Measurements from ENCODE around the gene ITPK1. TPM values are rescaled to one million over a fixed set of nuclear protein-coding genes. Genes with fewer than 3 reads are reported as not detected.
"Not testable (repeated sequence)": the region's sequence is repeated elsewhere in the genome, so short reads cannot be mapped to it uniquely, and the experiment has no call there.

Gene ITPK1
- total RNA-seq, 1 donor from 2014 or later = 24.0 TPM

DNA sequence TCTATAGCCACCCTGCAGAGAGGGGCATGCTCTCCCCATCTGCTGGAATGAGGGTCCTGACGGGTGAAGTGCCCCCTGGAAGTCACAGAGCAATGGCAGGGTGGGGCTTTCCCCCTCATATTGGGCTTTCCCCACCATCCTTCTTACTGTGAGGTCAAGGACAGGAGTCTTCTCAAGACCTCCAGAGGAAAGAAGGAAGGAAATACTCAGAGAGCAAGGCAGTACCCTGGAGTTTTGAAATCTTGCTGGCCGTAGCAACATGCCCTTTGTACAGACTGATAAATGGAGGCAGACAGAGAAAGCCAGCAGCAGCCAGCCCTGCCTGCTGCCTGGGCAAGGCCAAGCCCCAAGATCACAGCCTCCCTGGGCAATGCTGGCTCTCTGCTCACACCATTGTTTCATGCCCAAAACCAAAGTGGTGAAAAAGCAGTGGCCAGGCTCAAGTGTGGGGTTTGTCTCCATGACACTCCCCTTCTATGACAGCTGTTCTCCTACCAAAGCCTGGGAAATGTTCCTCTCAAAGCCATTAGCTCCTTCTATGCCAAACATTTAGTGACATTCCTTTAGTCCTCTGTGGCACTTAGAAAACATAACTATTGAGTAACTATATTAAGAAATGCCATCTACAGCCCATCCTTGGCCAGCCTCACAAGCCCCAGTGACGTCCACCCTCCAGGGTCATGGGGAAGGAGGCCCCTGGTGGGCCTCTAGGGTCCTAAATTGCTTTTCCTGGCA is 13.2 kb upstream of the ITPK1 start:
- no peak for DNase-seq

DNA sequence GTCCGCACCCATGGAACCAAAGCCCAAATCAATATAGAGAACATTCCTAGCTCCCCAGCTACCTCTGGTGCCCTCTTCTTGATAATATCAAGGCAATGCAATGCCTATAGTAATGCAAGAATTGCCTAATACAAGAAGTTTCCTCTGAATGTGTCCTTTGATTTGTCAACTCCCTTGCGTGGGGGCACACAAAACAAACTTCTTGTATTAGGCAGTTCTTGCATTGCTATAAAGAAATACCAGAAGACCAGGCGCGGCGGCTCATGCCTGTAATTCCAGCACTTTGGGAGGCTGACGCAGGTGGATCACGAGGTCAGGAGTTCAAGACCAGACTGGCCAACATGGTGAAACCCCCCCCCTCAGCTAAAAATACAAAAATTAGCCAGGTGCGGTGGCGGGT is 10.4 kb upstream of the ITPK1 start:
- no peak for DNase-seq

DNA sequence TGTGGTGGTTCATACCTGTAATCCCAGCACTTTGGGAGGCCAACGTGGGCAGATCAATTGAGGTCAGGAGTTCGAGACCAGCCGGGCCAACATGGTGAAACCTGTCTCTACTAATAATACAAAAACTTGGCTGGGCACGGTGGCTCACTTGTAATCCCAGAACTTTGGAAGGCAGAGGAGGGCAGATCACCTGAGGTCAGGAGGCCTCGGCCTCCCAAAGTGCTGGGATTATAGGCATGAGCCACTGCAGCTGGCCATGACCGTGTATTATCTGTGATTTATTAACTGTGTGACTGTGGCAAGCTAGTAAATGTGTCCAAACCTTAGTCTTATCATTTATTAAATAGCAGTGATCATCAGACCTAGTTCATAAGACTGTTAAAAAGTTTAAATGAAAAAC is 7.1 kb upstream of the ITPK1 start:
- no peak for DNase-seq

DNA sequence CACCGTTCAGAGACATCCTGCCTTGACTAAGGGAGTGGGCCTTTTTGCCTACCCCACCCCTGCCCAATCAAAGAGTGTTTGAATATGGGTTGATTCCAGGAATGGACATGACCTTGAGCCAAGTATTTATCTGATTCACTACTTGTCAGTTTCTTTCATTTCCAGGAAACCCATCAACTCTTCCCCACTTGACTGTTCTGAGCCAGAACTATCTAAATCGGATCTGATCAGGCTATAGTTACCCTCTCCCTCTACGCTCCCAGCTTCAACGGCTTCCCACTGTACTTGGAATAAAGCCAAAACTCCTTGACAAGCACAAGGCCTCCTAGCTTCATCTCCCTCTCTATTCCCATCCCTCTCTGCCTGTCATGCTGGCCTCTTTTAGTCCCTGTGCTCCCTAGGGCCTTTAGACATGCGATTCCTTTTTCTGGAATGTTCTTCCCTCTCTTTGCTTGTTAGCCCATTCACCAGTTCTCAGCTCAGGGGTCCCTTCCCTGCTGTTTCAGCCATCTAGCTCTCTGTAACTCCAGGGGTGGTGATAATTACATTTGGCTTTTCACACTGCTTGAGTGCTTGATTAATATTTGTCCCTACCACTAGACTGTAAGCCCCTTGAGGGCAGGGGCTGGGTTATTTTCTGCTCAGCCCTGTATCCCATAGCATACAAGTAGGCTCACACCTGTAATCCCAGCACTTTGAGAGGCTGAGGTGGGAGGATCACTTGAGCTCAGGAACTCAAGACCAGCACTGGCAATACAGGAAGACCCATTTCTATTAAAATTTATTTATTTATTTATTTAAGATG is 5.5 kb upstream of the ITPK1 start:
- DNase-seq = no peak

DNA sequence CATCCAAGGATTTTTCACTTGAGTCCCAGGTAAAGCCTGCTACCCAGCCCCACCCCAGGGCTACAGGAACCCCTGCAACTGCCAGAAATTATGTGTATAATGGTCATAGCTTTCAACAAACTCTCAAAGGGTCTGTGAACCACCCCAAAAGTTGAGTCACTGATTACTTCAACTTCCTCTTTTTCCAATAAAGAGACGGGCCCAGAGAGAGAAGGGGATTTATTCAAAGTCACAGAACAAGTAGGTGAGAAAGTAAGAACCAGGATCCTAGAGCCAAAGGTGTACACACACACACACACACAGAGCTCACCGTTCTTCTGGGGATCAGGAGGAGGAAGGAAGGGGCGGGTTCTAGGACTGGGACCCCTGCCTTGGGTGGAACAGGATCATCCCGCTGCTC is 4.8 kb upstream of the ITPK1 start:
- DNase-seq = no peak

DNA sequence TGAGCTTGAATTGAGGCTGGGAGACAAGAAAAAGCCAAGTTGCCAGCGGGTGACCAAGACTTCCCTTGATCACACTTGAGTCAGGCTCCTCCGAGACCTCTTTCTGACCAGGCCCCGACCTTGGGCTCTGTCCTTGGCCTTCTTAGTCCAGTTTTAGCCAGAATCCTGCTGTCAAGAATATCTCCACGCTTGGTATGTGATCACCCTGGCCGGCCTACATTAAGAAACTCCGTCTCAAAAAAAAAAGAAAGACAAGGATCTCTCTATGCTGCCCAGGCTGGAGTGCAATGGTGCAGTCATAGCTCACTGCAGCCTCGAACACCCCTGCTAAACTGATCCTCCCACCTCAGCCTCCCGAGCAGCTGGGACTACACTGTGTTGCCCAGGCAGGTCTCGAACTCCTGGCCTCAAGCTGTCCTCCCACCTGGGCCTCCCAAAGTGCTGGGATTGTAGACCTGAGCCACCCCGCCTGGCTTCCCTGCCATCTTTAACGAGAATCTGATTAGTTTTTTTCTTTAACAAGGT is 1.0 kb upstream of the ITPK1 start:
- DNase-seq = no peak

DNA sequence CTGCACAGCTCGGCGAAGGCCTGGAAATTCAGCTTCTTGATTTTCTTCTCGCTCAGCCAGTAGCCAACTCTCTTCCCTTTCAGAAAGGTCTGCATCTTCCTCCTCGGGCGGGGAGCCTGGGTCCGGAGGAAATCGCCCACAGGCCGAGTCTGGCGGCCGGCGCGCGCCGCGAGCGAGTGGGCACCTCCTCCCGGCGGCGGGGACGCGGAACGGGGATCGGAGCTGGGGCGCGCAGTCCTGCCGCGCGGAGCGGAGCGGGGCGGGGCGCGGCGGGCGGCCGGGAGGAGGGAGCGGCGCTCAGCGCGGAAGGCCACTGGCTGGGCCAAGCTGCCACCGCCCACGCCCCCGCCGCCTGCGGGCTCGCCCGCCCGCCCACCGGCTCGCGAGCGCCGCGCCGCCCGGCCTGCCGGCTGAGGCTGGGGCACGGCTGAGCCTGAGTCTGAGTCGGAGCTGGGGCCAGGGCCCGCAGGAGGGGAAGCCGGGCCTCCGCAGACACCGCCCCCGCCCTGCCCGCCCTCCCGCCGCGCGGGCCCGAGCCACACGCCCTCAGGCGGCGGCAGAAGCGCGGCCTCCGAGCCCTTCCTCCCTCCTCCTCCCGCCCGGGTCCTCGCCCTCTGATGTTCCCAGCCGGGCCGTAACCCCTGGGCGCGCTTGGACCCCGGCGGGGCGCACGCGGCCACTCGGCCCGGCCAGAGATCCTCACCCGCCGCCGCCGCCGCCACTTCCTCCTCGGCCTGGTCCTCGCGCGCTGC is 480 bp downstream of the ITPK1 start:
- peak; percentile 87 for DNase-seq

DNA sequence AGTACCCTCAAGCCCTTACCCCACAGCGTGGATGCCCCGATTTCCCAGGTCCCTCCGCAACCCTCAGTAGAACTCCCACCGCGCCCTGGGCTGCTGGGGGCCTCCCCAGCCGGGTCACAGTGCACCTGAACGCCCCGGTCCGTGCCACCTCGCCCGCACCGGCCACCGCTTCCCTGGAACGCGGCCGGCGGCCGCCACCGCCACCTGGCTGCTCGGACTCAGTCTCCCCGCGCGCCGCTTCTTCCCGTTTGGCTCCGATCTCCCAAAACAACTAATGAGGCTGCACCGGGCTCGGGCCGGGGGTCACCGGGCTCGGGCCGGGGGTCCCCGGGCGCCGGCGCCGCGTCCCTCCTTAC is 1.0 kb downstream of the ITPK1 start:
- no peak for DNase-seq

DNA sequence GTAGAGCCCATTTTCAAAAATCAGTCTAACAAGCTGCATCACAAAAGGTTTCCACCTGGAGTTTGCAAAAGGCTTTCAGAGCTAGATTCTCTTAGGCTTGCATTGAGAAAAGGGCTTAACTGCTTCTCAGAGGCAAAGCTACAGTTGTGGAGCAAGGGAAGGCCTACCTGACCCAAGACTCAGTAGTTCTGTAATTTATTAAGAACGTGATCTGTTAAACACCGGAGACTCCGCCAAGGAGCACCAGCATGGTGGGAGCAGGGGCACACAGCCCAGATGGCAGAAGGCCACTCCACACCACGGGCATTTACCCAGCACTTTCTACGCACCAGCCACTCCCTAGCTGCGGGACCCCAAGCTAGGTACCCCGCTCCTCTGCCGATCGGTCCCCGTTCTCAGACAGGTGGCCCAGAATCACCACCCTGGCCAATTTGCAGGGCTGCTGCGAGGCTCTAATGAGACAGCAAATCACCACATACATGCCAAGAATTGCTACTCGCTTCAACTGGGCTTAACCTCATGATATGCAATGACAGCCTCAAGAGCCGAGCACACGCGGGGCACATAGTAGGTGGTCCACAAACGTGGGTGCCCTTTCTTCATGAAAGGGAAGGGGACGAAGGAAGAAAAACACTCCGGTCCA is 1.5 kb downstream of the ITPK1 start:
- no peak for DNase-seq

DNA sequence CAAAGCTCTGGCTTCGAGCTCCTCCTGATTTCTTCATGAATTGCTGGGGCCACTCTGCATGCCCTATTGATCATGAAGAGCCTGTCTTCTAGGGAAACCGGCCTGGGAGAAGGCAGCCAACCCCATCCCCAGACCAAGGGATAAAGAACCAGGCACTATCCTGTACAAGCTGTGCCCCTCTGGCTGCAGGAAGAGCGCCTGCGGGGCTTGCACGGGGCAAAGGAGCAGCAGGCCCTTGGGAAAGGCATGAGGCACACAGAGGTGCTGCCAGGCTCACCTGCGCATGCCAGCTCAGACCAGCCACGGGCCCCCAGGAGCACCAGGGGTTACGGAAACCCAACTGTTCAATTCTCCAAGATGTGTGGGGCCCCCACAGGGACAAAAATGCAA is 2.1 kb downstream of the ITPK1 start:
- DNase-seq = no peak

DNA sequence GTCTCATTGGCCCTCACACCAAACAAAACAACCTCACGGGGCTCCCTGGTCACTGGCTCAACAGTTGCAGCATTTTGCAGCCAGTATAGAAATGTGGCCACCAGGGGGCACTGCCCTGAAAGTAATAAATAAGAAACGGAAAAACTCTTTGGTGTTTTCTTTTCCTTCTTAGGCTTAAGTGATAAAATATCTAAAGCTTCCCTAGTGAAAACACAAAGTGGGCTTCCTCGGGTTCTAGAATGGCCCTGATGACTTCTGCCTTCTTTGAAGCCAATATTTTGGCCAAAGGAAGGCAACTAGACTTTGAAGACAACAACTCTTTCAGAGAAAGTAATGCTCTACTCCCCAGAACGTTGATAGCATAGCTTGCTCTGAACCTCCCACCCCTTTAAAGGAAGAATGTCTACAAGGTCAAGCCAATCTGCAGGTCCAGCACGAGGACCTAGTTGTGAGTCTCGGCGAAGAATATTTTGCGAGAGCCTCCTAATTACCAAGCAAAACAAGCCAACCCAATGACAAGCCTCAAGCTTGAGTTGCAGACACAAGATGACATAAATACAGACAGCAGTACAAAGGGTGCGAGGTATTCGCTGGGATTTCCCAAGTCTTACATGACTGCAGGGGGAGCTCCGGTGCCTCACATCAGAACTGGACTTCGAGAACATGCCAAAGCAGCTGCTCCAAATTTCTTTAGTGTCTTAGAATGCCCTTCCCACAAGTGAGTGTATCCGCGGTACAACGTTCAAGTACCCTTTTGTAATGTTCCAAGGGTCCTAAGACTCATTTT is 2.6 kb downstream of the ITPK1 start:
- peak; percentile 89 for DNase-seq

DNA sequence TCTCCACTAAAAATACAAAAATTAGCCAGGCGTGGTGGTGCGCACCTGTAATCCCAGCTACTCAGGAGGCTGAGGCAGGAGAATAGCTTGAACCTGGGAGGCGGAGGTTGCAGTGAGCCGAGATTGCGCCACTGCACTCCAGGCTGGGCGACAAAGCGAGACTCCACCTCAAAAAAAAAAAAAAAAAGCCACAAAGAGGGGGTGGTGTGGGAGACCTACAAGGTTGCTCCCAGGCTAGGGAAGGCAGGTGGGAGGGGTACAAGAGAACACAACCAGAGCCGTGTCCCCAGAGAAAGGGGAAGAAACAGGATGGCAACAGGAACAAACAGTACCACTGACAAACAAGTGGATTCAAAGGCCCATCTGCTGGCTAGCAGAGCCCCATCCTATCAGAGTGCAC is 4.2 kb downstream of the ITPK1 start:
- DNase-seq = not testable (repeated sequence)

DNA sequence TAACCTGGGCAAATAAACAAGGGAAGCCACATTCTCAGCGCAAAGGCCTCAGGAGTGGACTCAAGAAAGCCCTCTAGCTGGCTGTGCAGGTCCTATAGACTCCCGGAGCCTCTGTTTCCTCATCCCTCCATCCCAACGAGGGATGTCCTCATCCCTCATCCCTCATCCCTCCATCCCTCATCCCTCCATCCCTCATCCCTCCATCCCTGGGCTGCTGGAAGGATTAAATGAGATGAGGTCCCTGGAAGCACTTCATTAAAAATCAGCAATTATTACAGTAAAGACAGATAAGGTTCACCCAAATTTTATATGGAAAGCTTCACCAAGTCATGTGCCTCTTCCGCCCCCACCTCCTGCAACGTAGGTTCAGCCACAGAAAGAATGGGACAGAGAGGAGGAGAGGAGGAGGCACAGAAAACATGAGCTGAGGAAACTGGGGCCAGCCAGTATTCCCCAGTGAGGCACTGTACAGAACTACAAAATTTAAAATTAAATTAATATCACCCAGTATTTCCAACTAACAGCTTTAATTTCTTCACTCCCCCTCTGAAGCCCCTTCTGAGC is 4.8 kb downstream of the ITPK1 start:
- DNase-seq = no peak

DNA sequence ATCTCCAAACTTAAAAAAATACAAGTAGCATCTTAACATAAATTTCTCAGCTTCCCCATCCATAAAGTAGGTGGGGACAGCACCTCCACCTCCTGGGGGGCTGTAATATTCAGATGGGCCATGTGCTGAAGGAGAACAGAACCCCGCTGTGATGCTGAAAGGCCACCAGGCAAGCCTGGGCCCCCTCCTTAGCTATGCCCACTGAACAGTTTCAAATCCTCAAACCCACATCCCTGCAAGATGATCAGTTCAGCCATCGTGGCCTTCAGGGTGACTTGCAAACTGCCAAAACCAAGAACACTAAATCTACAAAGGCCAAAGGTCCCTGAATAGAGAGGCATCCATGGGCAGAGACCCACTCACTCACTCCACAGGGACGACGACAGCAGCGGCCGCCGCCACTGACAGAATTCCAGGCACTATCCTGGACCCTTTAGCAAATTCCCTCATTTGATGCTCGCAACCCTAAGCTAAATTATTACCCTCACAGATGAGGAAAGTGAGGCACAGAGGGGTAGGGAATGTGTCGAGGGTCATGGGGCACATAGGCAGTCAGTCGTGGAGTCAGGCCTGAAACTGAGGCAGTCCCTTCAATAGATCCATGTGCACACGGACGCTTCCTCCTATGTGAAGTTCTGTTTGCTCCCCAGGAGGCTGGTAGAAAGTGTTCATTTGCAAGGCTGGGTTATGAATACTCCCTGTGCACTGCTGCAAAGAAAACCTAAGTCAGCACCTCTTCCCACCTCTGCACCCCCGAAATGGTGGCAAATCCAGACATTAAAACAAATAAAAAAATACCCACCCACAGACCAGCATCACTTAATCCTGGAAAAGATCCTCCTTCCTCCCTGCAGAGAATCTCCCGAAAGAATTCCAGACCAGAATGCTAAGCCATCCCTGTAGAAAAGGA is 5.9 kb downstream of the ITPK1 start:
- DNase-seq = no peak

DNA sequence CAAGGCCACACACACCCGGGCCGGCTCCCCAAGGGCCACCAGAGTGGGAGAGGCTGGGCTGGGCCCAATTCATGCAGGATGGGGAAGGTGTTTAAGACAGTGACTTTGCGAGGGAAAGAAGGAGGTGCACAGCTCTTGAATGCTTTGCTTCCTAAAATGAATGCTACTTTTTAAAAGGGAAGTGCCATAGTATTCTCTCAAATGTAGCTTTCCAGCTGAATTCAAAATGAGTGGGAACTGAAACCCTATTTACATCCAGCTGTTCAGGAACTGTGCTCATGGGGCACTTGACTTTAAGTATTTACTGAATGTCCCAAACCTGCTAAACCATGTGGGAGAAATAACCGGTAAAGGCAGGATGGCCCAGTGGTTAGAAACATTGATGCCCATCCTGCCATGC is 7.6 kb downstream of the ITPK1 start:
- DNase-seq = no peak

DNA sequence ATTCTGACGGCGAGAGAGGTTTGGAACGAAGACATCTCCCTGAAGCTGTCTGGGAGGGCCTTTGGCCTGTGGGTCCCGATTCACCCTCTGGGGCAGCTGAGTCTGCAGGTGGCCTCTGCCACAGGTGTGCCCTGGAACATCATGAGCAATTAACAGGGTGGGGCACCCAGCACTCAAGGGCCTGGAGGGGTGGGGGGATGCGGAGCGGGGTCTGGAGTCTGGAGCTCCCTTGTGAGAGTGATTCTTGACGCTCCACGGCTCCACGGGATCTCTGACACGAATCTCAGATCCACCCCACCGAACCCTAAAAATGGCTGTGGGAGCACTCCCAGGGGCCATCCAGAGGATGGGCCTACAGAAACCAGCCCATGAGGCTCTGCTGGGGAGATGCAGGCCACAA is 8.3 kb downstream of the ITPK1 start:
- no peak for DNase-seq

DNA sequence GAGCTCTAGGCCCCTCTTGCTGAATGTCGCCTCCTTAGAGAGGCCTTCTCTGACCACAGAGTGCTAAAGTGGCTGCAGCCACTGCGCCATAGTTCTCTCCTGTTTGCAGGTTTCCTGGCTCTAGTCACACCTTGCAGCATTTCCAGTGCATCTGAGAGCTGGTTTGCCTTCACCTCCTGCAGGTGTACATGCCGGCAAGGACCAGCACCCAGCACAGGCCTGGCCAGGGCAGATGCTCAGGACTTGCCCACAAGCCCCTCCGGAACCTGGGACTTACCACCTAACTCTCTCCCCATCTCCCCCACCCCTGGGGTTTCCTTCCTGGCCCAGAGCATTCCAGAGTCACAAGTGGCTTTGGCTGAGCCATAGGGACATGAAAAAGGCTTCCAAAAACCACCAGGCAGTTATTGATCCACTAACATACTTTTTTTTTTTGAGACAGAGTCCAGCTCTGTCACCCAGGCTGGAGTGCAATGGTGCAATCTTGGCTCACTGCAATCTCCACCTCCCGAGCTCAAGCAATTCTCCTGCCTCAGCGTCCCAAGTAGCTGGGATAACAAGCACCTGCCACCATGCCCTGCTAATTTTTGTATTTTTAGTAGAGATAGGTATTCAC is 9.1 kb downstream of the ITPK1 start:
- DNase-seq = no peak

DNA sequence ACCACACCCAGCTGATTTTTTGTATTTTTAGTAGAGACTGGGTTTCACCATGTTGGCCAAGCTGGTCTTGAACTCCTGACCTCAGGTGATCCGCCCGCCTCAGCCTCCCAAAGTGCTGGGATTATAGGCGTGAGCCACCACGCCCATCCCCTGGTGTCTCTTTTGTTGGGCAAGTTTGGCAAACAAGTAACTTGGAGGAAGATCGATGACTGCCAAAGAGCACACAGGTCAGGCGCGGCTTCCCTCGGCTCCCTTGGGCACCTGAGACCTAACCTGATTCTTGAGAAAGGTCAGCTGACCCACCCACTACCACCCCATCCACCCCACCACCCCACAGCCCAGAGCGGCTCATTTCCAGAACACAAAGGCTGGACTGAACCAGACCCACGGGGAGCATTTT is 9.9 kb downstream of the ITPK1 start:
- not testable (repeated sequence) for DNase-seq

DNA sequence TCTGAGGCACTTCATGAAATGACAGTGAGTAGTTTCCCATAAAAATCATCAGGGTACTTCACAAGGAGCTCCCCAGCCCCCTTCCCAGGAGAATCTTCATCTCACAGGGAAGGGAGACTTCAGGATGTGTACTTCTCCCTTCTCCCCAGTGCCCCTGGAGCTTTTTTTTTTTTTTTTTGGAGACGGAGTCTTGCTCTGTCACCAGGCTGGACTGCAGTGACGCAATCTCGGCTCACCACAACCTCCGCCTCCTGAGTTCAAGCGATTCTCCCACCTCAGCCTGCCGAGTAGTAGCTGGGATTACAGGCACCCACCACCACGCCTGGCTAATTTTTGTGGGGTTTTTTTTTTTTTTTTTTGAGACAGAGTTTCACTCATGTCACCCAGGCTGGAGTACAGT is 10.4 kb downstream of the ITPK1 start:
- no peak for DNase-seq

DNA sequence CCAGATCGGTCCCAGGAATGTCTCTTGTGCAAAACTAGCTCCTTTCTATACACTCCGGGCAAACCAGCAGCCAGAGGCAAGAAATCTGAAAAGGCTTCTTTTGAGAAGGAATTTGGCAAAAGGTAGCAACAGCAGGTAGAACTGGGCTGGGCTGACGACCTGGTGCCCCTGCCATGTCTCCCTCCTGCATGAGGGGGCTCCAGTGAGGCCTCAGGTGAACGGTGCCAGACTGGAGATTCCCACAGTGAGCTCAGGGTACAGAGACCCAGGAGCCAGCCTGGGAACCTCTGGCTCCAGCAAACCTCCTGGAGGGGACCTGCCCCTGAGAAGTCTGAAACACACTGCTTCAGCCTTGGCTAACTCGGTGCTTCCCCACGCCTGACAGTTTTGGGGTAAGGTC is 10.8 kb downstream of the ITPK1 start:
- DNase-seq = no peak
